ENCODE data around the gene MTHFD2L.

GRCh38 chr4:74148205-74148604 is 9.7 kb upstream of the MTHFD2L start:
- no peak for TF ChIP-seq CTCF (IDR thresholded peaks at IDR 0.05)
- TF ChIP-seq POLR2A (IDR thresholded peaks at IDR 0.05) = no peak
